Activated gamma-delta T cell treated with anti-CD3 and anti-CD28 coated beads, Interleukin-2, amount 50 U/mL, for 16 hours (primary cell): ENCODE measurements around the gene TENM3.

Source experiments
- DNase-seq: peaks from one replicate; pipeline ENCODE4 v3.0.0-alpha.2; 2020; ENCODE audit warnings: low read depth

The TENM3 gene

GRCh38 chr4:182819751-182820150 is 576.5 kb downstream of the TENM3 start:
- DNase-seq, result no peak

GRCh38 chr4:182822554-182822953 is 579.4 kb downstream of the TENM3 start:
- no peak for DNase-seq

GRCh38 chr4:182823576-182823975 is 580.4 kb downstream of the TENM3 start:
- DNase-seq, result no peak

- no peak for DNase-seq
Measured at GRCh38 chr4:182825003-182825402, 581.8 kb downstream of the TENM3 start.

GRCh38 chr4:182825786-182826185 is 582.6 kb downstream of the TENM3 start:
- no peak for DNase-seq

- no peak for DNase-seq
Measured at GRCh38 chr4:182826391-182826790, 583.2 kb downstream of the TENM3 start.

GRCh38 chr4:182827166-182827565 is 584.0 kb downstream of the TENM3 start:
- no peak for DNase-seq

GRCh38 chr4:182827954-182828353 is 584.8 kb downstream of the TENM3 start:
- DNase-seq, result no peak

- DNase-seq, result no peak
Measured at GRCh38 chr4:182828360-182829025, 585.3 kb downstream of the TENM3 start.

GRCh38 chr4:182829196-182829595 is 586.0 kb downstream of the TENM3 start:
- no peak for DNase-seq

- DNase-seq, result no peak
Measured at GRCh38 chr4:182831376-182831775, 588.2 kb downstream of the TENM3 start.

- DNase-seq, result no peak
Measured at GRCh38 chr4:182832352-182833120, 589.3 kb downstream of the TENM3 start.

GRCh38 chr4:182835006-182835740 is 592.0 kb downstream of the TENM3 start:
- DNase-seq, result no peak

GRCh38 chr4:182837831-182838230 is 594.6 kb downstream of the TENM3 start:
- DNase-seq, result no peak

- DNase-seq, result no peak
Measured at GRCh38 chr4:182838535-182838934, 595.3 kb downstream of the TENM3 start.

GRCh38 chr4:182839256-182839655 is 596.1 kb downstream of the TENM3 start:
- no peak for DNase-seq

GRCh38 chr4:182840108-182840507 is 596.9 kb downstream of the TENM3 start:
- no peak for DNase-seq

GRCh38 chr4:182842104-182842600 is 599.0 kb downstream of the TENM3 start:
- DNase-seq, result no peak

- no peak for DNase-seq
Measured at GRCh38 chr4:182842759-182843390, 599.7 kb downstream of the TENM3 start.

- no peak for DNase-seq
Measured at GRCh38 chr4:182843808-182844325, 600.7 kb downstream of the TENM3 start.

- DNase-seq, result no peak
Measured at GRCh38 chr4:182845618-182846017, 602.4 kb downstream of the TENM3 start.

- no peak for DNase-seq
Measured at GRCh38 chr4:182846036-182846435, 602.8 kb downstream of the TENM3 start.
